Panc1 (cell line): Measurements from ENCODE around the gene ATG4B. TPM values are rescaled to one million over a fixed set of nuclear protein-coding genes. Genes with fewer than 3 reads are reported as not detected.

ENCODE experiments used
- ATAC-seq: fragments of 200-7000 bp; cut with Tn5 transposase; 2 replicates; pipeline ENCODE4 v1.9.1; 2020; ENCODE audit warnings: mild to moderate bottlenecking, moderate library complexity
- BruUV-seq: library from RNA; stranded (reverse); fragments of 400-500 nt; replicated peaks from 2 replicates; lab custom pipeline; 2021; lab: Mats Ljungman, UMichigan
- CTCF ChIA-PET: fragments of 300-600 bp; sonication (Branson Sonifier 250); formaldehyde crosslinking; loops from one replicate; lab custom pipeline; 2022; ENCODE audit warnings: antibody characterized with exemption; lab: Charles Lee
- POLR2A ChIA-PET: fragments of 300-600 bp; sonication (Branson Sonifier 250); formaldehyde crosslinking; loops from one replicate; lab custom pipeline; 2022; ENCODE audit warnings: antibody characterized with exemption; lab: Charles Lee
- DNase-seq: peaks from one replicate; pipeline ENCODE4 v3.0.0-alpha.2; 2010; ENCODE audit warnings: low read depth, low spot score
- H3K27ac ChIP-seq: 2 replicates; pipeline ENCODE4 v1.5.1; 2011; ENCODE audit warnings: mild to moderate bottlenecking, low read length, inconsistent platforms
- H3K27me3 ChIP-seq: fragments of 200-500 bp; sonication (Bioruptor generic); 2 replicates; pipeline ENCODE4 v1.6.0; 2014; ENCODE audit warnings: low read length, inconsistent platforms; ENCODE audit not compliant: control insufficient read depth, insufficient read depth
- H3K36me3 ChIP-seq: fragments of 200-500 bp; sonication (Bioruptor generic); 2 replicates; pipeline ENCODE4 v1.5.1; 2014; ENCODE audit warnings: inconsistent platforms, mild to moderate bottlenecking, low read length, moderate library complexity; ENCODE audit not compliant: control insufficient read depth, insufficient read depth
- H3K4me1 ChIP-seq: 2 replicates; pipeline ENCODE4 v1.5.1; 2011; ENCODE audit warnings: inconsistent platforms, mild to moderate bottlenecking, low read length, moderate library complexity; ENCODE audit not compliant: control insufficient read depth, insufficient read depth
- H3K4me3 ChIP-seq, 2 experiments: 2 replicates each; pipeline ENCODE4 v1.5.1; 2011 to 2012; ENCODE audit warnings: low read depth in 2 of 2, low read length in 2 of 2, mild to moderate bottlenecking in 2 of 2, inconsistent platforms in 1 of 2, moderate library complexity in 1 of 2
- H3K9me3 ChIP-seq: fragments of 200-500 bp; sonication (Bioruptor generic); 2 replicates; pipeline ENCODE4 v1.5.1; 2014; ENCODE audit warnings: low read depth, mild to moderate bottlenecking, inconsistent platforms, low read length, moderate library complexity; ENCODE audit not compliant: control insufficient read depth, insufficient read depth
- CTCF ChIP-seq: fragments of 450-650 bp; IDR thresholded peaks from 2 replicates; pipeline ENCODE4 v1.5.1; 2017; ENCODE audit warnings: mild to moderate bottlenecking
- POLR2AphosphoS5 ChIP-seq: IDR thresholded peaks from 2 replicates; pipeline ENCODE4 v1.6.1; 2012; ENCODE audit warnings: mild to moderate bottlenecking, low read depth, low read length, moderate library complexity
- REST ChIP-seq, 2 experiments: IDR thresholded peaks; 2 replicates each; pipeline ENCODE4 v1.6.1; 2011 to 2012; ENCODE audit warnings: low read depth in 2 of 2, control low read depth in 1 of 2, low read length in 1 of 2, mild to moderate bottlenecking in 1 of 2, moderate library complexity in 1 of 2; ENCODE audit not compliant: insufficient read depth in 1 of 2
- SIN3A ChIP-seq: IDR thresholded peaks from 2 replicates; pipeline ENCODE4 v1.6.1; 2012; ENCODE audit warnings: low read depth, mild to moderate bottlenecking, low read length, moderate library complexity, borderline replicate concordance; ENCODE audit not compliant: insufficient read depth
- TCF7L2 ChIP-seq: IDR thresholded peaks from 2 replicates; pipeline ENCODE4 v1.6.1; 2011; ENCODE audit warnings: mild to moderate bottlenecking, low read depth, low read length, inconsistent platforms
- in situ Hi-C: cut with HindIII; loops from 2 replicates; pipeline ENCODE4 v1.10.0; 2016; ENCODE audit warnings: low sequenced_read_pairs, low pct_unique_long_range_greater_than_20kb
- intact Hi-C: fragments of 100-400 bp; cut with micrococcal nuclease; formaldehyde crosslinking; loops from one replicate; pipeline ENCODE4 v1.10.0; 2022; ENCODE audit not compliant: unreplicated experiment
- total RNA-seq: library from RNA; stranded (reverse); gene quantifications from one replicate; pipeline ENCODE4 v1.2.1, GENCODE V29; 2021; ENCODE audit not compliant: unreplicated experiment

The ATG4B gene
- total RNA-seq, 1 experiment from 2014 or later: 84.2 TPM

DNA sequence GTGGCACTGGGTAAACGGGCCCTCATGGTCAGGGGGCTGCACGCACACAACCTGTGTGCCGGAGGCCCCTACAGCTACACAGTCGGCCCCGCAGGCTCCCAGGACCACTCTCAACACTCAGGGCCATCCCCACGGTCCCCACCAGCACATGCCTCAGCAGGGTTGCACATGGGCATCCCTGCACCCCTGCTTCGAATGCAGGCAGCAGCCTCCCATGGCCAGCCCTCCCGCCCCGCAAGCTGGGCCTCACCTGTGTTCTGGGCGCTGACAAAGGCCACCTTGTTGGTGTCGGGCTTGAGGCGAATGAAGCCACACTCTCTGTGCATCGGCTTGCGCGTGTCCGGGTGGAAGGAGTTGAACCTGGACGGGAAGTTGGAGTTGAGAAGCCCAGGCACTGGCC, 34.8 kb upstream of the ATG4B start:
- Histone ChIP-seq H3K9me3 (no peaks in the 10 kb centered on the region), H3K27me3 (no peaks in the 10 kb centered on the region), H3K4me3 (no peak overlapping the region), H3K27ac (no peak overlapping the region), H3K36me3 (peaks cover 7% of the 10 kb centered on the region), H3K4me1 (no peaks in the 10 kb centered on the region)
- TF ChIP-seq POLR2AphosphoS5 (no peak), REST (IDR thresholded peaks at IDR 0.05; ENCODE audit: insufficient read depth in 1 of 2, low read depth in 2 of 2, low read length in 1 of 2) (no peak), CTCF (no peak), SIN3A (no peak), TCF7L2 (no peak)
- CTCF ChIA-PET: interaction anchor here (0.7 kb wide), 1 partner anchor 27 kb away, joined by 3 read pairs; no protein-coding TSS in a partner anchor
- in situ Hi-C loops (no loop called here), intact Hi-C loops (no loop called here)
- POLR2A ChIA-PET: no interaction called here
- ATAC-seq (no peak), DNase-seq (no peak)
- BruUV-seq: no TSS peak

- ChIA-PET POLR2A (no interaction called here), CTCF (no interaction called here)
- in situ Hi-C loops: no loop called here
- H3K27ac ChIP-seq: no peak overlapping the region
- TF ChIP-seq CTCF (no peak), REST (IDR thresholded peaks at IDR 0.05; ENCODE audit: insufficient read depth in 1 of 2, low read depth in 2 of 2, low read length in 1 of 2) (no peak), TCF7L2 (no peak), POLR2AphosphoS5 (no peak), SIN3A (no peak)
- ATAC-seq (no peak), DNase-seq (no peak)
- intact Hi-C loops: no loop called here
- H3K4me3 ChIP-seq: no peak overlapping the region
- no TSS peak for BruUV-seq
- H3K9me3 ChIP-seq: no peaks in the 10 kb centered on the region
- no peaks in the 10 kb centered on the region for H3K27me3 ChIP-seq
- H3K36me3 ChIP-seq: peaks cover 7% of the 10 kb centered on the region
- H3K4me1 ChIP-seq: no peaks in the 10 kb centered on the region
These were observed 33.8 kb upstream of the ATG4B start for GRCh38 chr2:241603686-241604085.
